Measurements from ENCODE around the gene FBP1. TPM values are rescaled to one million over a fixed set of nuclear protein-coding genes. Genes with fewer than 3 reads are reported as not detected.

The FBP1 gene
- total RNA-seq, 1 experiment from 2014 or later = 48.1 TPM

DNA sequence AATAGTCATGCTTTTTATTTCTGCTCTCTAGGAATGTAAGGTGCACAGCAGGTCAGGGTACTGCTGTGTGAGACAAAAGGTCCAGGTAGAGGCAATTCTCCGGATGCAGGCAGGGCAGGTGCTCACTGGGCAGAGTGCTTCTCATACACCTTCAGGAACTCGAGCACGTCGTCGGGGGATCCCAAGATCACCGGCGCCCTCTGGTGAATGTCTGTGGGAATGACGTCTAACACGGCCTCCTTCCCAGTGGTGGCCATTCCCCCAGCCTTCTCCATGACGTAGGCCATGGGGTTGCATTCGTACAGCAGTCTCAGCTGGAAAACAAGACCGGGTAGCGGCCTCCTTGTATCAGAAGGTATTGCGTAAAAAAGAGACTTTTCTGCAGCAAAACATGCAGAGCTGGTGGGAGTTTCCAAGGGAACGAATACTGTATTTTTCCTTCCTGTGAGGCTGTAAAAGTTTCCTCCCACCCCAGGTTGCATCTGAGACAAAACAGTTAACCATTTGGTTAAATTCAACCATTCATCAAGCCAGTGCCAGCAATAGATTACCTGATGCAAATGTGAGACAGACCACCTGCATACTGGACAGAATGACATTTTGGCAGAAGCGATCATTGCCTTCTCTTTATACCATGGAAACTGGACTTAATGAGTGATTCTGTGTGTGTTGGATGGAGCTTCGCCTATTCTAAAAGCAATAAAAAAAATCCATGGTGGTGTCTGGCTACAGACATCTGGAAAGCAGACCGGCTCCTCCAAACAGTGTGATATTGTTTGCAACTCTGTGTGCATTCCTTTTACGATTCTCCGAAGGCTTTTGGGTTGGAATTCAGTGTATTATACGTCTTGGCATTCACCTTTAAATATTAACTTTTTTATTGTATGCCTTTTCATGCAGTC is 35.8 kb downstream of the FBP1 start:
- Histone ChIP-seq H3K36me3 (ENCODE audit: low read depth, low read length) (no peaks in the 10 kb centered on the region; the same call in 1 of the 2 replicates), H3F3A (ENCODE audit: low read length, unreplicated experiment) (no peaks in the 10 kb centered on the region), H3K4me1 (ENCODE audit: insufficient read depth, low read length) (no peaks in the 10 kb centered on the region), H3K4me3 (ENCODE audit: low read length) (no peak overlapping the region), H3K9me3 (ENCODE audit: low read length) (no peaks in the 10 kb centered on the region), H3K27ac (ENCODE audit: low read length) (no peak overlapping the region), H3K4me2 (ENCODE audit: low read length) (no peak overlapping the region), H4K20me1 (ENCODE audit: low read length) (no peaks in the 10 kb centered on the region), H2AFZ (ENCODE audit: low read length) (no peak overlapping the region), H3K79me2 (ENCODE audit: low read length) (no peaks in the 10 kb centered on the region), H3K9me2 (replicated peaks; ENCODE audit: low read length) (no peaks in the 10 kb centered on the region), H3K27me3 (ENCODE audit: low read length) (no peaks in the 10 kb centered on the region), H3K9ac (ENCODE audit: low read length) (no peak overlapping the region)
- TF ChIP-seq EZH2 (IDR thresholded peaks at IDR 0.05; ENCODE audit: low read length, unreplicated experiment) (no peak), EZH2phosphoT487 (IDR thresholded peaks at IDR 0.05; ENCODE audit: borderline replicate concordance, low read length) (no peak), CTCF (conservative IDR thresholded peaks at IDR 0.05; ENCODE audit: low read depth, low read length) (peak; percentile 56)
- DNase-seq (peak; percentile 10), ATAC-seq (peak; percentile 45; the same call in 1 of the 2 replicates)
- intact Hi-C loops (cut with micrococcal nuclease) = loop anchor here (2.0 kb wide), 1 partner anchor 49 kb away; the partner anchor contains the start of gene PCAT7
- ChIA-PET POLR2A (ENCODE audit: unreplicated experiment) (no interaction called here), CTCF (no interaction called here)
- no TSS peak for BruUV-seq (replicated peaks)

- H2AFZ ChIP-seq (ENCODE audit: low read length) = no peak overlapping the region
- DNase-seq = no peak
- TF ChIP-seq EZH2phosphoT487 (IDR thresholded peaks at IDR 0.05; ENCODE audit: borderline replicate concordance, low read length) (no peak), EZH2 (IDR thresholded peaks at IDR 0.05; ENCODE audit: low read length, unreplicated experiment) (no peak), CTCF (conservative IDR thresholded peaks at IDR 0.05; ENCODE audit: low read depth, low read length) (no peak)
- H3K27ac ChIP-seq (ENCODE audit: low read length) = no peak overlapping the region
- BruUV-seq (replicated peaks) = no TSS peak
- H3K4me1 ChIP-seq (ENCODE audit: insufficient read depth, low read length) = no peaks in the 10 kb centered on the region
- no peaks in the 10 kb centered on the region; the same call in 1 of the 2 replicates for H3K36me3 ChIP-seq (ENCODE audit: low read depth, low read length)
- CTCF ChIA-PET = interaction anchor here (0.7 kb wide), 1 partner anchor 603 kb away, joined by 23 read pairs; no protein-coding TSS in a partner anchor
- H4K20me1 ChIP-seq (ENCODE audit: low read length) = no peaks in the 10 kb centered on the region
- POLR2A ChIA-PET (ENCODE audit: unreplicated experiment) = no interaction called here
- no peak for ATAC-seq
- intact Hi-C loops (cut with micrococcal nuclease) = loop anchor here (2.0 kb wide), 1 partner anchor 48 kb away; the partner anchor contains the start of gene PCAT7
- no peaks in the 10 kb centered on the region for H3K27me3 ChIP-seq (ENCODE audit: low read length)
- H3K9ac ChIP-seq (ENCODE audit: low read length) = no peak overlapping the region
- H3K9me3 ChIP-seq (ENCODE audit: low read length) = no peaks in the 10 kb centered on the region
- H3K9me2 ChIP-seq (replicated peaks; ENCODE audit: low read length) = no peaks in the 10 kb centered on the region
- H3K79me2 ChIP-seq (ENCODE audit: low read length) = no peaks in the 10 kb centered on the region
- H3K4me2 ChIP-seq (ENCODE audit: low read length) = no peak overlapping the region
- no peaks in the 10 kb centered on the region for H3F3A ChIP-seq (ENCODE audit: low read length, unreplicated experiment)
- no peak overlapping the region for H3K4me3 ChIP-seq (ENCODE audit: low read length)
Measured at GRCh38 chr9:94602666-94603065, 36.7 kb downstream of the FBP1 start.

GRCh38 chr9:94600715-94601114 is 38.6 kb downstream of the FBP1 start:
- Histone ChIP-seq H3K9ac (ENCODE audit: low read length) (no peak overlapping the region), H3F3A (ENCODE audit: low read length, unreplicated experiment) (no peaks in the 10 kb centered on the region), H3K9me3 (ENCODE audit: low read length) (no peaks in the 10 kb centered on the region), H3K4me2 (ENCODE audit: low read length) (no peak overlapping the region), H3K9me2 (replicated peaks; ENCODE audit: low read length) (no peaks in the 10 kb centered on the region), H4K20me1 (ENCODE audit: low read length) (no peaks in the 10 kb centered on the region), H3K27me3 (ENCODE audit: low read length) (no peaks in the 10 kb centered on the region), H3K36me3 (ENCODE audit: low read depth, low read length) (no peaks in the 10 kb centered on the region; the same call in 1 of the 2 replicates), H3K4me1 (ENCODE audit: insufficient read depth, low read length) (no peaks in the 10 kb centered on the region), H3K79me2 (ENCODE audit: low read length) (no peaks in the 10 kb centered on the region), H3K27ac (ENCODE audit: low read length) (no peak overlapping the region), H2AFZ (ENCODE audit: low read length) (no peak overlapping the region), H3K4me3 (ENCODE audit: low read length) (no peak overlapping the region)
- TF ChIP-seq CTCF (conservative IDR thresholded peaks at IDR 0.05; ENCODE audit: low read depth, low read length) (no peak), EZH2phosphoT487 (IDR thresholded peaks at IDR 0.05; ENCODE audit: borderline replicate concordance, low read length) (no peak), EZH2 (IDR thresholded peaks at IDR 0.05; ENCODE audit: low read length, unreplicated experiment) (no peak)
- POLR2A ChIA-PET (ENCODE audit: unreplicated experiment) = no interaction called here
- DNase-seq = no peak
- no peak for ATAC-seq
- intact Hi-C loops (cut with micrococcal nuclease) = no loop called here
- no TSS peak for BruUV-seq (replicated peaks)
- CTCF ChIA-PET = no interaction called here
